ENCODE data around the gene MANEA. TPM values are rescaled to one million over a fixed set of nuclear protein-coding genes. Genes with fewer than 3 reads are reported as not detected.

The MANEA gene
- total and polyA plus RNA-seq, 2 of the 13 experiments (the other 11 are each of a cell fraction or from before 2014, with no cell fraction given) = 10.0 to 10.9 TPM

- TF ChIP-seq JUN (CRISPR knock-in tag; IDR thresholded peaks at IDR 0.05) = no peak
- TF ChIP-seq HNRNPH1 (optimal IDR thresholded peaks at IDR 0.05; ENCODE audit: low read depth, low read length) = no peak
- no peak for TF ChIP-seq SETDB1 (CRISPR knock-in tag; IDR thresholded peaks at IDR 0.05; ENCODE audit: borderline replicate concordance)
- no peak for TF ChIP-seq MLX (CRISPR knock-in tag; IDR thresholded peaks at IDR 0.05)
- TF ChIP-seq ZNF646 (CRISPR knock-in tag; IDR thresholded peaks at IDR 0.05) = no peak
- peak; percentile 92 for TF ChIP-seq ZBTB7B (CRISPR knock-in tag; IDR thresholded peaks at IDR 0.05)
- peak; percentile 68; the same call in 1 of the 2 replicates for TF ChIP-seq ZNF546 (CRISPR knock-in tag; conservative IDR thresholded peaks at IDR 0.05)
- peak; percentile 78; the same call in 1 of the 2 replicates for TF ChIP-seq ZNF891 (CRISPR knock-in tag; IDR thresholded peaks at IDR 0.05)
- peak; percentile 78; the same call in 1 of the 2 replicates for TF ChIP-seq KMT2B (CRISPR knock-in tag; IDR thresholded peaks at IDR 0.05)
- no peak for TF ChIP-seq PRDM4 (CRISPR knock-in tag; IDR thresholded peaks at IDR 0.05; ENCODE audit: borderline replicate concordance)
- TF ChIP-seq ZSCAN25 (CRISPR knock-in tag; IDR thresholded peaks at IDR 0.05) = peak; percentile 55; the same call in 1 of the 2 replicates
- TF ChIP-seq PLSCR1 (CRISPR knock-in tag; IDR thresholded peaks at IDR 0.05; ENCODE audit: borderline replicate concordance) = no peak
- no peak for TF ChIP-seq TCF12 (IDR thresholded peaks at IDR 0.05)
- TF ChIP-seq TCF12 (CRISPR knock-in tag; IDR thresholded peaks at IDR 0.05) = peak; percentile 73; the same call in 1 of the 2 replicates
- TF ChIP-seq TOE1 (CRISPR knock-in tag; IDR thresholded peaks at IDR 0.05) = no peak
- no peak for TF ChIP-seq ZHX1 (CRISPR knock-in tag; IDR thresholded peaks at IDR 0.05; ENCODE audit: low read depth)
Measured at GRCh38 chr6:95577304-95578105, at the start of gene MANEA (continued).

Data from HepG2 (cell line).